ENCODE measurements around the gene PLEKHO1.

DNA sequence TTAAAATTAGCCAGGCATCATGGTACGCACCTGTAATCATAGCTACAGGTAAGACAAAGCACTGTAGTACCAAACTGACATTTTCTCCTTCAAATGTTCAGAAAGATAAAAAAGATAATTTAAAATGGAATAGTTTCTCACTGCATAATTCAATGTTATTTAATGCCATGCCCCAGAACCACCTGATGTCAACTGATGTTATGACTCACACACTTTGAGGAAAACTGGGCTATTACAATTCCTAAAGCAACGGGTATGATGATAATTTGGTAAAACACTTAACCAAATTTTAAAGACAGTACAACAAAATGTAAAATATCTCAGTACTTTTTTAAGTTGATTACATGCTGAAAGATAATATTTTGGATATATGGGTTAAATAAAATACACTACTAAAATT, 22.9 kb upstream of the PLEKHO1 start:
- no peak for TF ChIP-seq POLR2A (IDR thresholded peaks at IDR 0.05)
- no peak for TF ChIP-seq CTCF (IDR thresholded peaks at IDR 0.05)
- TF ChIP-seq POLR2AphosphoS5 (IDR thresholded peaks at IDR 0.05), result no peak
